GM12874 (cell line): ENCODE results near the gene UNC5A.

Source experiments
- TF ChIP-seq, protein P1 (sequence below): IDR thresholded peaks from 2 replicates; pipeline ENCODE4 v1.5.1; 2011; ENCODE audit warnings: low read depth, mild to moderate bottlenecking, control low read depth, low read length, moderate library complexity; ENCODE audit not compliant: insufficient read depth

UNC5A gene

DNA sequence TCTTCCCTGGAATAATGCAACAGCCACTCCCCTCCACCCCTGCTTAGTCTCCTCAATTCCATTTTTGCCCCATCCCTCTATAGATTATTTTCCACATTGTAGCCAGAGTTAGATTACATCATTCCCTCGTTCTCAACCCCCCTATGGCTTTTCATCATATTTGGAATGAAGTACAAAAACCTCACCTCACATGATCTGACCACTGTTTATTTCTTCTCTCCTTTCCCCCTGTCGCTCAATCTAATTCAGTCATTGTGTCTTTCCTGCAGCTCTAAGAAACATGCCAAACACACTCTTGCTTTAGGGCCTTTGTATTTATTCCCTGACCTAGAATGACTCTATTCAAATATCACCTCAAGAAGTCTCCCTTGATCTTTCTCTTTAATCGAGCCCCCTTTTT is 111.4 kb downstream of the UNC5A start:
- TF ChIP-seq, protein P1, sequence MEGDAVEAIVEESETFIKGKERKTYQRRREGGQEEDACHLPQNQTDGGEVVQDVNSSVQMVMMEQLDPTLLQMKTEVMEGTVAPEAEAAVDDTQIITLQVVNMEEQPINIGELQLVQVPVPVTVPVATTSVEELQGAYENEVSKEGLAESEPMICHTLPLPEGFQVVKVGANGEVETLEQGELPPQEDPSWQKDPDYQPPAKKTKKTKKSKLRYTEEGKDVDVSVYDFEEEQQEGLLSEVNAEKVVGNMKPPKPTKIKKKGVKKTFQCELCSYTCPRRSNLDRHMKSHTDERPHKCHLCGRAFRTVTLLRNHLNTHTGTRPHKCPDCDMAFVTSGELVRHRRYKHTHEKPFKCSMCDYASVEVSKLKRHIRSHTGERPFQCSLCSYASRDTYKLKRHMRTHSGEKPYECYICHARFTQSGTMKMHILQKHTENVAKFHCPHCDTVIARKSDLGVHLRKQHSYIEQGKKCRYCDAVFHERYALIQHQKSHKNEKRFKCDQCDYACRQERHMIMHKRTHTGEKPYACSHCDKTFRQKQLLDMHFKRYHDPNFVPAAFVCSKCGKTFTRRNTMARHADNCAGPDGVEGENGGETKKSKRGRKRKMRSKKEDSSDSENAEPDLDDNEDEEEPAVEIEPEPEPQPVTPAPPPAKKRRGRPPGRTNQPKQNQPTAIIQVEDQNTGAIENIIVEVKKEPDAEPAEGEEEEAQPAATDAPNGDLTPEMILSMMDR: no peak

DNA sequence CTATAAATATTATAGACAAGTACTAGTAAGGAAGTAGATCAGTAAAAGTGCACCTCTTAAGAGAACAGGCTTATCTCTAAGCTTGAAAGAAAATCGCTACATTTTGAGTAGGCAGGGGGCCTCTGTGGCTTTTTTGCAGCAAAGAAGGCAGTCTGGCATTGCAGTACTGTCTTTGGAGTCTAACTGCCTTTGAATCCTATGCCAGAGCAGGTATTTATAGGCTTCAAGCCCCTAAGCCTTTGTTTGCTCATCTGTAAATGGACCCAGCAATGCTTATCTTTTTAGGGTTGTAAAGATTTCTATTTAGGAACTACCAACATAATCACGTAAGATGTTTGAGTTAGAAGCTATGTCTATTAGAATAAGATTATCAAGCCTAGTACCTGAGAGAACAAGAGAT is 112.5 kb downstream of the UNC5A start:
- TF ChIP-seq, protein P1: no peak

DNA sequence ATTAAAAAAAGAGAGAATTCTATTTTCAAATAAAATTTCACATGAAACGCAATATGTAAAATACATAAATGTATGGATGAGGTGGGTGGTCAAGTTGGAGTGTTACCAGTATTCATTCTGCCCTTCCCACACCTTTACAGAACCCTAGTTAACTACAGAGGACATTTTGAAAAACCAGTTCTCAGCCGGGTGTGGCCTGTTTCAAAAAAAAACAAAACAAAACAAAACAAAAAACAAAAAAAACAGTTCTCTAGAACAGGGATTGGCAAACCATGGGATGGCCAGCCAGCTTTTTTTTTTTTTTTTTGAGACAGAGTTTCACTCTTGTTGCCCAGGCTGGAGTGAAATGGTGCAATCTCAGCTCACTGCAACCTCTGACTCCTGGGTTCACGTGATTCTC is 117.2 kb downstream of the UNC5A start:
- TF ChIP-seq, protein P1: no peak

DNA sequence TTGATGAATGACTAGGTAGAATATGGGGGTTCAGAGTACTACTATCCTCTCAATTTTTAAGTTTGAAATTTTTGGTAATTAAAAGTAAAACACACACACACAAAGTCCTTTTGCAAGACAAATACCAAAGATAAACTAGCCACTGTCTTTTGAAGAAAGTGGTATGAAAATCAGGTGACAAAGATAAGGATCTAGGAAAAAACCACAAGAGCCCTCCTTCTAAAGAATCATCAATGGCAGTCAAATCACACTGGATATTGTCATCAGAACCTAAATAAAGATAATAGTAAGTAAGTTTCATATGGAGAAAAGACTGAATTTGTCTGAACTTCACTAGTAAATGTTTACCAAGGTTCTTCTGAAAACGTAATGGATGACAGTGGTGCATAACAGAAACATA is 119.3 kb downstream of the UNC5A start:
- TF ChIP-seq, protein P1: no peak
